GM19025 (cell line): ENCODE results near the gene GPRIN1.

Experiments used
- ATAC-seq: cut with Tn5 transposase; IDR thresholded peaks from one replicate; pipeline ENCODE4 v1.9.1; 2021; ENCODE audit warnings: mild to moderate bottlenecking, low read depth, moderate library complexity; ENCODE audit not compliant: unreplicated experiment

GPRIN1 gene

DNA sequence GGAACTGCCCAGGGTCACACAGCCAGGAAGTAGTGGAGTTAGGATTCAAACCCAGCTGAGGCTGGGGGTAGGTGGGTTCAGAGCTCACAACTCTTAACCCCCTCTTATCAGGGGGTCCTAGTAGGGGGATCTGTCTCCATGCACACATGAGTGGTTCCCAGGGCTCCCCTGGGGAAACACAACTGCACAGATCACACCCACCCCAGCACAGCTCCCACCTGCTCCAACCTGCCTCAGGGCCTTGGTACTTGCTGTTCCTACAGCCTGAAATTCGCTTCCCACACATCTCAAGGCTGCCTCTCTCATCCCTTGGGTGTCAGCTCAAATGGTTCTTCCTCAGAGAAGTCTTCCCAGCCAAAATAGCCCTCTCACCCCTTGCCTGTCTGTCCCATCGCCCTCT is 15.6 kb upstream of the GPRIN1 start:
- no peak for ATAC-seq

- no peak for ATAC-seq
Measured at GRCh38 chr5:176624938-176625337, 15.0 kb upstream of the GPRIN1 start.

DNA sequence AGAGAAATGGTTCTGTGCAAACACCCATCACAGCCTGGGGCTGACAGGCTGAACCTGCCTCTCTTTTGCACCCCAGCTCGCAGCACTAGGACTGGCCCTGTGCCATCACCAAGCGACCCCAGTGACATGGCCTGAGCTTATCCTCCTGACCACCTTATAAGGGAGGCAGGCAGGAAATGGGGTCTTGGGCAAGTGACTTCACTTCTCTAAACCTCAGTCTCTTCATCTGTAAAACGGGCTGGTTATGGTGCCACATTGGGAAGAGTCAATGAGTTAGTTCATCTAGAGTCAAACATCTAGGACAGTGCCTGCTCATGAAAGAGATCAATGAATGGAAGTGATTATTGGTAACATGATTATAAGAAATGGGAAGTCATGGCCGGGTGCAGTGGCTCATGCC is 14.2 kb upstream of the GPRIN1 start:
- no peak for ATAC-seq

GRCh38 chr5:176621661-176622079 is 11.7 kb upstream of the GPRIN1 start:
- no peak for ATAC-seq

DNA sequence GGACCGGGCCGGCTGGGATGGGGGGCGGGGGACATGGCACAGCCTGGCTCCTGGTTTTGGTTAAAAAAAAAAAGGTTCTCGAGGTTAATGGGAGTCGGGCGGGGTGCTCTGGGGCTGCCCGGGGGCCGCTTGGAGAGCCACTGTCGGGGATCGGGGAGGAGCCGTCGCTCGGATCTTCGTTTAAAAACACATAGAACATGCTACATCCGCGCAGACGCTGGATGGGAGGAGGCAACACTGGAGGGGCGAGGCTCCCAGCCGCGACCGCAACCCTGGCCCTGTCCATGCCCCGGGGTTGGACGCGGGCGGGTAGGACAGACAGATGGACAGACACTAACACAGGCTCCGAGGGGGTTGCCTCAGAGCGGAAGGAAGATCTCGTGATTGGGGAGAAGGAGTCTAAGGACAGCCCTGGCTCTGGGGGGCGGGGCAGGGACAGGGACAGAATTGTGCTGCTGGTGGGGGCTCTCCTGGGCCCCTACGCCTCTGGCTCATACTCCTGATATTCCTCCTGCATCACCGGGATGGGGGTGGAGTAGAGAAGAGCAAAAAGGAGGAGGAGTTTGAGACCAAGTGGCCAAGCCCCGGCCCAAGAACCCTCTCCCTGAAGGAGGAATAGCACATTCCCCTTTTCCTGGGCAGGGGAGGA is 10.5 kb upstream of the GPRIN1 start:
- ATAC-seq = no peak

DNA sequence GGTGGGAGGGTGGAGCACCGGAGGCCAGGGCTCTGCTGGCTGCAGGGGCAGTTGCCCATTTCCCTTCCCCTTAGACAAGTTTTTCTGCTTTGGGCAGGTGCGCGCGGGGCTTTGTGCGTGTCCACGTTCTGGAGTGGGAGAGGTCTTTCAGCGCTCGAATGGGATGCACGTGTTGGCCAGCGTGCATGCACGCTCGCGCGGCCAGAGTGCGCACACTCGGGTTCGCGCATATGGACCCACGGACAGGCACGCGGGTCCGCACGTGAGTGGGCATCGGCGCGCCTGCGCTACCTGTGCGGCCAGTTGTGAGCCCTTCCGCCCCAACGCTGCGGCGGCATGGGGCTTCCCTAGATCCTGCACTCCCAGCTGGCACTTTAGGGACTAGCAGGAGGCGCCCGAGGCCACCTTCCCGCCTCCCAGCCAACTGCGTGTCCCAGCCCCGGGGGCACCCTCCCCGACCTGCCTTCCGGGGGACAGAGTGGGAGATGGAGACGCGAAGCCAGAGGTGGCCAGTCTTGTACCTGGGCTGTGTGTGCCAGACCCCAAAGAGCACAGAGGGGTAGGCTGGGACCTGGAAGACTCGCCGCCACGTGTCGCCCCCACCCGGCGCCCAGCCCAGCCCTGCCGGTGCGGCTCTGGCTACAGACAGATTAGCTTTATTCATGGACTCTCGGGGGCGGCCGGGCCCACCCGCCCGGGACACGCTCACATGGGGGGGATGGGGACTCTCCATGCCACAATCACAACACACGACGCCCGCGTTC is 9.8 kb upstream of the GPRIN1 start:
- no peak for ATAC-seq

GRCh38 chr5:176619203-176619568 is 9.2 kb upstream of the GPRIN1 start:
- no peak for ATAC-seq

GRCh38 chr5:176618783-176619182 is 8.8 kb upstream of the GPRIN1 start:
- no peak for ATAC-seq

- ATAC-seq = no peak
Measured at GRCh38 chr5:176616511-176616910, 6.6 kb upstream of the GPRIN1 start.

DNA sequence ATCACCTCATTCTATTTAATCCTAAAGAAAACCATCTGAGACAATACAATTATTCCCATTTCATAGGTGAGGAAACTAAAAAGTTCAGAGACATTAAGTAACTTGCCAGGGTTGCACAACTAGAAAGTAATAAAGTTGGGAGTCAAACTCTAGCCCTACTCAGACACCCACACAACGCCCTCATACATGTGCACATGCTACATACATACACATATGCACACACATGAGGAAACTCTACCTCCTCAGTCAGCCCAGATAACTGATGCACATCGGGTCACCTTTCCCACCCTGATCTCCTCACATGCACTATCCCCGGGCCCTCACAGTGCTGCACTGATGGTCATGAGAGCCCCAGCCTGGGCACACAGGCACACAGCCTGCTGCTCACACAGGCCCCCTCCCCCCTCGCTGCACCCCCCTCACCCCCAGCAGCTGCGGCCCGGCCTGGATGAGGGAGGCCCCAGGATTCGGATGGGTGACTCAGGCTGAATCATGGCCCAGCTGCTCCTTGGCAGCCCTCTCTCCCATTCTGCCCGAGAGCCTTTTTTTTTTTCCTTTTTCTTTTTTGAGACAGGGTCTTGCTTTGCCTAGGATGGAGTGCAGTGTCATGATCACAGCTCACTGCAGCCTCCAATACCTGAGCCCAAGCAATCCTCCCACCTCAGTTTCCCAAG is 5.0 kb upstream of the GPRIN1 start:
- no peak for ATAC-seq

GRCh38 chr5:176612855-176613254 is 2.9 kb upstream of the GPRIN1 start:
- no peak for ATAC-seq

GRCh38 chr5:176612008-176612407 is 2.1 kb upstream of the GPRIN1 start:
- ATAC-seq = no peak

DNA sequence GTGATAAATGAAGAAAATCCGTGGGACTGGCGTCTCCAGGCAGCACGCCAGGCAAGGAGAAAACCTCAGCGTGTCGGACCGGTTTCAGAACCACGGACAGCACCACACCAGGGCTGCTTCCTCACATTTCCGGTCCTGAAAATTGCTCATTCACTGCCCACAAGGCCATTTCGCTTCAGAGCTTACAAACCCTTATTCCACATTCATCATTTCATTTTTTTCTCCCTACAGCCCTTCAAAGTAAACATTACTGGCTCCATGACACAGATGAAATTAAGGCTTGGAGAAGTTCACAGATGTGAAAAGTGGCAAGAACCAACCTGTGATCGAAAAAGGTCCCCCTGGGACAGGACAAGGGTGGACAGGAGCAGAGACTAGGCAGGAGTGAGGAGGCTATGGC is 1.5 kb upstream of the GPRIN1 start:
- ATAC-seq = no peak

DNA sequence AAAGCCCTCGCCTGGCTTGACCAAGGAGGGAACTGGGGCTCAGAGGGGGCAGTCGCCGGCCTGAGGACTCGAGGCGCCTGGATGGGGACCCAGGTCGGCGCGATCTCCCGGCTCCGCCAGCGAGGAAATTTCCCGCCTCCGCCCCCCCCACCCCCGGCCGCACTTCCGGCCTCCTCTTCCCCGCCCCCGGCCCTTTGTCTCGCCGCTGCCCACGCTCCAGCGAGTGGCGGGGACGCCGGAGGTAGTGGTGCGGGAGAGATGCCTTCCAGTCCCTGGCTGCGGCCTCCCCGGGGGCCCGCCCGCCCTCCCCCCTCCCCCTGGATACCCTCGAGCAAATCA is 448 bp upstream of the GPRIN1 start:
- ATAC-seq = no peak

DNA sequence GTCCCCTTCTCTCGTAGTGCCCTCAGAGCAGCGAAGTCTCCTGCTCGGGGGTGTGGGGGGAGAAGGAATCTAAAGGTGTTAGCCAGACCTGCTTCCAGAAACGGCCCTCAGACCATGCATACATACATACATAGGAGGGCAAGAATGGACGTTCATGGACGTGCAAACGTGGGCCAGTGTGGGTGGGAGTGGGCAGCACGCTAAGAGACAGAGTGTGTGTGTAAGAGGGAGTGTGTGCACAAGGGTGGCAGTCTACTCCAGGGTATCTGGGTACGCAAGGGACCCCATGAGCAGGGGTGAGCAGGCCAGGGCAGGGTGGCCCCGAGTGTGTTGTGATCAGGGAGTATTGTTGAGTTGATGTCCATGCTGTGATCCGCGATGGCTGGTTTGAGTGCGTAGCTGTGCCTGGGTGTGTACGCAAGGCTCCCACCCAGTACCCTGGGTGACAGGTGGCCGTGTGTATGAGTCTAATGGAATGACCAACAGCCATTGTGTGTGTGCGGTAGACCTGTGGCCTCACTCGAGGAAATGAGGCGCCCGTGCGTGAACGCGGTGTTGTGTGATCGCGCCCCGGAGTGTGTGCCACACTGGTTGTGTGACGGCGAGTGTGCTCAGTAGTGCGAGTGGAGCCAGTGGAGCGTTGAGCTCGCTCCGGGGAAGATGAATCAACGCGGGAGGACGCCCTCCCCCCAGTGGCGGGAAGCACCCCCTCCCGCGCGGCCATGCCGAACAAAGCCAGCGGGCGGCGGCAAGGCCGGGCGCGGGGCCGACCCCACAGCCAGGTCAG is 826 bp downstream of the GPRIN1 start:
- no peak for ATAC-seq

DNA sequence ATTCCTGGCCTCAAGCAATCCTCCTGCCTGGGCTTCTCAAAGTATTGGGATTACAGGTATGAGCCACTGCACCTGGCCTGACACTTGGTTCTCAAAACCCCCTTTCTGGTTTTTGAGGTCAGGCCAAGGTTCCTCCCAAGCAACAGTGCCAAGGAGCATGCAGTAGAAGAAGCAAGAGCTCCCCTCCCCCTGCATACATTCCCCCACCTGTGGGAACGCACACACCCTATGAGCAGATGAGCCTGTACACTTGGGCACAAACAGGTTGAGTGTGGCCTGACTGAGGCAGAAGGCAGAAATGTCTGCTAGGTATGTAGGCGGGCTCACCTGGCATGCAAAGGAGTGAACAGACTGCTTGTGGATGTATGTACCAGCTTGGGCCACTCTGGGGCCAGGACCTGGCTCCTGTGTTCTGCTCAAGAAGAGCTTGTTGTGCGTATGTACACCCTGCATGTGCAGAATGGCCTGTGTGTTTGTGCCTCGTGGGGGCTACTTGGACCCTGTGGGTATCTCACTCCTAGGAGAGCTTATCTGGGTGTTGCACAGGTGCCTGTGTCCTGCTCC is 1.7 kb downstream of the GPRIN1 start:
- ATAC-seq = no peak

GRCh38 chr5:176606875-176607274 is 3.1 kb downstream of the GPRIN1 start:
- no peak for ATAC-seq

GRCh38 chr5:176606032-176606431 is 3.9 kb downstream of the GPRIN1 start:
- no peak for ATAC-seq

DNA sequence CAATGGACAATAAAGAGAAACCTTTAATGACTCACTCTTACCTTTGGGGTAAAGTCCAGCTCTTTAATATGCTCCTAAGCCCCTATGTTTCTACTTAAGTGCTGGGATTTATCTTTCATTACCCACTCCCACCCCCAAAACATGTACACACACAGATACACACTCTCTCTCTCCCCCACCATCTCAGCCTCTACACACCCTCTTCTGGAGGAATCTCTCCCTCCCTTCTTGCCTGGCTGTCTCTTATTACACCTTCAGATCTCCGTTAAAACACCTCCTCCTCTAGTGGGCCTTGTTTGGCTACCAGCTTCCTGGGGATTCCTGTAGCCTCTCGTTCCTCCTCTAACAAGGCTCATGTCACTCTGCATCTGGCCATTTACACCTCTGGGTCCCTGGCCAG is 6.9 kb downstream of the GPRIN1 start:
- no peak for ATAC-seq

- no peak for ATAC-seq
Measured at GRCh38 chr5:176601901-176602482, 8.0 kb downstream of the GPRIN1 start.
